GM12891 (cell line): ENCODE measurements around the gene PARD3.

Experiments
- PAX5 ChIP-seq: IDR thresholded peaks from 2 replicates; pipeline ENCODE4 v1.6.1; 2011; ENCODE audit warnings: low read length, moderate library complexity, mild to moderate bottlenecking; ENCODE audit not compliant: insufficient read depth, severe bottlenecking
- POLR2A ChIP-seq: IDR thresholded peaks from 2 replicates; pipeline ENCODE4 v1.6.1; 2011; ENCODE audit warnings: low read depth, low read length, control low read depth
- POLR2AphosphoS5 ChIP-seq: IDR thresholded peaks from 2 replicates; pipeline ENCODE4 v1.6.1; 2011; ENCODE audit warnings: low read depth, low read length, control low read depth
- POU2F2 ChIP-seq: IDR thresholded peaks from 2 replicates; pipeline ENCODE4 v1.6.1; 2011; ENCODE audit warnings: low read depth, mild to moderate bottlenecking, control low read depth, low read length, moderate library complexity
- SPI1 ChIP-seq: IDR thresholded peaks from 2 replicates; pipeline ENCODE4 v1.6.1; 2011; ENCODE audit warnings: low read depth, low read length, control low read depth
- TAF1 ChIP-seq: IDR thresholded peaks from 2 replicates; pipeline ENCODE4 v1.6.1; 2011; ENCODE audit warnings: low read depth, low read length, control low read depth

DNA sequence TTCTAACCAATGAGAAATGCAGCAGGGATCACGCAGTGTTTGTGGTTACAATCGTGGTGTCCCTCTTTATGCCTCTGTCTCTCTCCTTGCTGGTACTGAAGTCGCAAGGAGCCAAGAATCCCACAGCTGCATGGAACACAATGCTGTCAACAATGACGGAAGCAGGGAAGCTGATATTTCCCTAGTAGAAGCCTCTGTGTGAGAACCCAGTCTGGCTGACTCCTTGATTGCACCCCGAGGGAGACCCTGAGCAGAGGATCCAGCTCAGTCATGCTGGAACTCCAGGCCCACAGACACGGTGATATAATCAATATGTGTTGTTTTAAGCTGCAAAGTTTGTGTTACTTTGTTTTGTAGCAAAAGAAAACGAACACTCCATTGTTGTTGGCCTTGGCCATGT lies 677.9 kb downstream of the PARD3 start:
- TF ChIP-seq POLR2AphosphoS5 (no peak), POLR2A (no peak), TAF1 (no peak), SPI1 (no peak), POU2F2 (no peak), PAX5 (no peak)
